HepG2 (cell line): ENCODE data around the gene TXN2. TPM values are rescaled to one million over a fixed set of nuclear protein-coding genes. Genes with fewer than 3 reads are reported as not detected.

Experiments
- GABPB1 ChIP-seq: IDR thresholded peaks from 2 replicates; pipeline ENCODE4 v1.6.1; 2016; ENCODE audit warnings: mild to moderate bottlenecking, missing genetic modification reagents, moderate library complexity, missing compliant biosample characterization
- GRHL1 ChIP-seq: sonication (generic); formaldehyde crosslinking; conservative IDR thresholded peaks from 2 replicates; pipeline ENCODE4 v1.8.0; 2022; ENCODE audit warnings: missing genetic modification reagents
- GTF3A ChIP-seq: sonication (generic); formaldehyde crosslinking; conservative IDR thresholded peaks from 2 replicates; pipeline ENCODE4 v1.4.0; 2020; ENCODE audit warnings: mild to moderate bottlenecking, missing genetic modification reagents
- HNF1B ChIP-seq: sonication (generic); formaldehyde crosslinking; IDR thresholded peaks from 2 replicates; pipeline ENCODE4 v1.5.1; 2020; ENCODE audit warnings: mild to moderate bottlenecking, moderate library complexity, missing genetic modification reagents
- HNF4G ChIP-seq, 2 experiments: sonication (generic) in 1 of 2; formaldehyde crosslinking in 1 of 2; IDR thresholded peaks; 2 replicates each; pipeline versions ENCODE4 v1.4.0 to v1.6.1; 2011 to 2020; ENCODE audit warnings: borderline replicate concordance in 2 of 2, low read depth in 2 of 2, mild to moderate bottlenecking in 2 of 2, low read length in 1 of 2, missing genetic modification reagents in 1 of 2, moderate library complexity in 1 of 2
- ISL2 ChIP-seq: sonication (generic); formaldehyde crosslinking; IDR thresholded peaks from 2 replicates; pipeline ENCODE4 v1.5.0; 2020; ENCODE audit warnings: missing genetic modification reagents
- KMT2A ChIP-seq: sonication (generic); formaldehyde crosslinking; IDR thresholded peaks from 2 replicates; pipeline ENCODE4 v1.4.0; 2020; ENCODE audit warnings: missing genetic modification reagents
- MZF1 ChIP-seq: sonication (generic); formaldehyde crosslinking; IDR thresholded peaks from 2 replicates; pipeline ENCODE4 v1.8.1; 2023; ENCODE audit warnings: mild to moderate bottlenecking, missing genetic modification reagents, borderline replicate concordance
- NR3C1 ChIP-seq: sonication (generic); formaldehyde crosslinking; IDR thresholded peaks from 2 replicates; pipeline ENCODE4 v1.4.0; 2020; ENCODE audit warnings: missing genetic modification reagents
- SIX4 ChIP-seq: sonication (generic); formaldehyde crosslinking; IDR thresholded peaks from 2 replicates; pipeline ENCODE4 v1.4.0; 2020; ENCODE audit warnings: missing genetic modification reagents
- SNAPC2 ChIP-seq: sonication (generic); formaldehyde crosslinking; IDR thresholded peaks from 2 replicates; pipeline ENCODE4 v1.8.1; 2022; ENCODE audit warnings: mild to moderate bottlenecking, missing genetic modification reagents
- SRF ChIP-seq: IDR thresholded peaks from 2 replicates; pipeline ENCODE4 v1.6.1; 2011; ENCODE audit warnings: mild to moderate bottlenecking, low read depth, low read length, moderate library complexity
- STAT5B ChIP-seq: sonication (generic); formaldehyde crosslinking; IDR thresholded peaks from 2 replicates; pipeline ENCODE4 v1.4.0; 2020; ENCODE audit warnings: missing genetic modification reagents
- ZBTB49 ChIP-seq: sonication (generic); formaldehyde crosslinking; IDR thresholded peaks from 2 replicates; pipeline ENCODE4 v1.4.0; 2020; ENCODE audit warnings: missing genetic modification reagents, borderline replicate concordance
- ZHX1 ChIP-seq: sonication (generic); formaldehyde crosslinking; IDR thresholded peaks from 2 replicates; pipeline ENCODE4 v1.8.1; 2022; ENCODE audit warnings: low read depth, mild to moderate bottlenecking, missing genetic modification reagents
- ZNF230 ChIP-seq: sonication (generic); formaldehyde crosslinking; IDR thresholded peaks from 2 replicates; pipeline ENCODE4 v1.4.0; 2020; ENCODE audit warnings: mild to moderate bottlenecking, missing genetic modification reagents
- ZNF256 ChIP-seq: sonication (generic); formaldehyde crosslinking; conservative IDR thresholded peaks from 2 replicates; pipeline ENCODE4 v1.4.0; 2020; ENCODE audit warnings: missing genetic modification reagents
- ZNF274 ChIP-seq: sonication (generic); formaldehyde crosslinking; IDR thresholded peaks from 2 replicates; pipeline ENCODE4 v1.5.1; 2020; ENCODE audit warnings: mild to moderate bottlenecking, missing genetic modification reagents
- ZNF30 ChIP-seq: sonication (generic); formaldehyde crosslinking; IDR thresholded peaks from 2 replicates; pipeline ENCODE4 v1.5.0; 2020; ENCODE audit warnings: mild to moderate bottlenecking, missing genetic modification reagents
- ZNF772 ChIP-seq: sonication (generic); formaldehyde crosslinking; IDR thresholded peaks from 2 replicates; pipeline ENCODE4 v1.5.0; 2020; ENCODE audit warnings: mild to moderate bottlenecking, missing genetic modification reagents
- ZSCAN9 ChIP-seq: IDR thresholded peaks from 2 replicates; pipeline ENCODE4 v1.6.1; 2016; ENCODE audit warnings: borderline replicate concordance
- polyA plus RNA-seq, 8 experiments: library from polyadenylated mRNA; depleted of rRNA in 3 of 8; stranded (reverse) in 7 of 8; unstranded in 1 of 8; fragments of >200 nt; fragmentation: Illumina TruSeq in 4 of 8; extraction: Trizol in 4 of 8; gene quantifications; 2 replicates each; pipeline versions ENCODE4 v1.2.1 to v1.2.3, GENCODE V29; 2011 to 2016; ENCODE audit warnings: low read depth in 4 of 8, missing spikeins in 1 of 8, mixed read lengths in 1 of 8; ENCODE audit not compliant: insufficient read depth in 1 of 8
- total RNA-seq, 5 experiments: library from RNA; depleted of rRNA; stranded (reverse); fragments of >200 nt; fragmentation: Illumina TruSeq; extraction: Trizol; gene quantifications; 2 replicates each; pipeline ENCODE4 v1.2.3, GENCODE V29; 2016; ENCODE audit warnings: low read depth in 1 of 5

Gene TXN2
- total and polyA plus RNA-seq, 2 of the 13 experiments (the other 11 are each of a cell fraction or from before 2014, with no cell fraction given) = 41.4 to 109 TPM

- peak; percentile 80 for TF ChIP-seq SIX4 (CRISPR knock-in tag)
- no peak for TF ChIP-seq SRF
- TF ChIP-seq ISL2 (CRISPR knock-in tag) = peak; percentile 98
- TF ChIP-seq ZNF230 (CRISPR knock-in tag) = no peak
- TF ChIP-seq GABPB1 (CRISPR knock-in tag) = peak; percentile 40
- no peak for TF ChIP-seq GRHL1
- TF ChIP-seq HNF1B = peak; percentile 88
- peak; percentile 51; the same call in 1 of the 2 replicates for TF ChIP-seq KMT2A (CRISPR knock-in tag)
- peak; percentile 70; the same call in 1 of the 2 replicates for TF ChIP-seq ZSCAN9
- no peak; the same call in 1 of the 2 replicates for TF ChIP-seq GTF3A (CRISPR knock-in tag)
- TF ChIP-seq ZNF256 = no peak
- TF ChIP-seq ZHX1 = no peak
- no peak for TF ChIP-seq ZNF30 (CRISPR knock-in tag)
- TF ChIP-seq MZF1 = no peak
- TF ChIP-seq SNAPC2 = peak; percentile 50; the same call in 1 of the 2 replicates
- peak; percentile 86 for TF ChIP-seq HNF4G (IDR thresholded peaks at IDR 0.05; ENCODE audit: borderline replicate concordance, low read depth, low read length)
- TF ChIP-seq HNF4G (CRISPR knock-in tag; IDR thresholded peaks at IDR 0.05; ENCODE audit: borderline replicate concordance, low read depth) = peak; percentile 88; the same call in 1 of the 2 replicates
- no peak for TF ChIP-seq STAT5B (CRISPR knock-in tag)
- TF ChIP-seq NR3C1 = no peak
- peak; percentile 57; the same call in 1 of the 2 replicates for TF ChIP-seq ZNF274 (CRISPR knock-in tag)
- peak; percentile 83 for TF ChIP-seq ZNF772 (CRISPR knock-in tag)
- no peak for TF ChIP-seq ZBTB49 (CRISPR knock-in tag)
Observed at GRCh38 chr22:36419177-36419911, 62.1 kb downstream of the TXN2 start (continued).
